CD14-positive monocyte (primary cell): ENCODE data around the gene BEND2. TPM values are rescaled to one million over a fixed set of nuclear protein-coding genes. Genes with fewer than 3 reads are reported as not detected.

ENCODE experiments used
- DNase-seq, 3 donors: peaks; one replicate each; pipeline ENCODE4 v3.0.0-alpha.2; 2011 to 2022
- H2AFZ ChIP-seq: 2 replicates; pipeline ENCODE4 v1.6.0; 2012; ENCODE audit warnings: mild to moderate bottlenecking, low read depth, low read length, inconsistent platforms; ENCODE audit not compliant: insufficient read depth, poor library complexity, severe bottlenecking
- H3K27ac ChIP-seq, 2 donors: 1 replicate in 1 of 2; 2 replicates in 1 of 2; pipeline ENCODE4 v1.5.1; 2012 to 2013; ENCODE audit warnings: low read length in 2 of 2, control low read depth in 1 of 2, inconsistent platforms in 1 of 2, low read depth in 1 of 2, mild to moderate bottlenecking in 1 of 2
- H3K27me3 ChIP-seq, 2 donors: one replicate each; pipeline versions ENCODE4 v1.6.0 to v1.6.1; 2011 to 2013; ENCODE audit warnings: low read length in 2 of 2; ENCODE audit not compliant: control insufficient read depth in 2 of 2, insufficient read depth in 2 of 2
- H3K36me3 ChIP-seq, 2 donors: replicated peaks in 1 of 2; 1 replicate in 1 of 2; 2 replicates in 1 of 2; pipeline versions ENCODE4 v1.5.1 to v1.6.1; 2012 to 2013; ENCODE audit warnings: low read length in 2 of 2, control low read depth in 1 of 2, inconsistent platforms in 1 of 2, mild to moderate bottlenecking in 1 of 2; ENCODE audit not compliant: insufficient read depth in 2 of 2, control insufficient read depth in 1 of 2
- H3K4me1 ChIP-seq, 2 donors: 1 replicate in 1 of 2; 2 replicates in 1 of 2; pipeline versions ENCODE4 v1.5.1 to v1.6.1; 2012 to 2013; ENCODE audit warnings: low read length in 2 of 2, control low read depth in 1 of 2, inconsistent platforms in 1 of 2, mild to moderate bottlenecking in 1 of 2, moderate library complexity in 1 of 2; ENCODE audit not compliant: insufficient read depth in 2 of 2, control insufficient read depth in 1 of 2
- H3K4me2 ChIP-seq: replicated peaks from 2 replicates; pipeline ENCODE3; 2012; ENCODE audit warnings: low read length, moderate library complexity, mild to moderate bottlenecking; ENCODE audit not compliant: poor library complexity, severe bottlenecking; ENCODE audit errors: extremely low read depth
- H3K4me3 ChIP-seq, 3 experiments: fragments of 200-600 bp in 1 of 3; sonication (generic) in 1 of 3; replicated peaks in 1 of 3; 1 replicate in 2 of 3; 2 replicates in 1 of 3; pipeline ENCODE4 v1.5.1; 2011 to 2013; ENCODE audit warnings: low read length in 3 of 3, mild to moderate bottlenecking in 3 of 3, control low read depth in 2 of 3, low read depth in 2 of 3, inconsistent platforms in 1 of 3, moderate library complexity in 1 of 3
- H3K79me2 ChIP-seq: 2 replicates; pipeline ENCODE4 v1.6.0; 2012; ENCODE audit warnings: mild to moderate bottlenecking, control low read depth, inconsistent platforms, low read length, moderate library complexity; ENCODE audit not compliant: insufficient read depth
- H3K9ac ChIP-seq: 2 replicates; pipeline ENCODE4 v1.6.0; 2017; ENCODE audit warnings: low read length, mild to moderate bottlenecking; ENCODE audit not compliant: insufficient read depth, poor library complexity, severe bottlenecking
- H3K9me3 ChIP-seq, 2 donors: replicated peaks in 1 of 2; 1 replicate in 1 of 2; 2 replicates in 1 of 2; pipeline versions ENCODE4 v1.5.1 to v1.6.1; 2012 to 2013; ENCODE audit warnings: low read length in 2 of 2, control low read depth in 1 of 2; ENCODE audit not compliant: control insufficient read depth in 1 of 2, insufficient read depth in 1 of 2
- H4K20me1 ChIP-seq: 2 replicates; pipeline ENCODE4 v1.6.0; 2012; ENCODE audit warnings: mild to moderate bottlenecking, low read length, control low read depth, moderate library complexity; ENCODE audit not compliant: insufficient read depth
- H3K27ac Mint-ChIP-seq, 7 donors: one replicate each; pipeline ENCODE4 v1.8.0; 2020; ENCODE audit warnings: mild to moderate bottlenecking in 7 of 7, mixed read lengths in 7 of 7, moderate library complexity in 6 of 7, inconsistent platforms in 2 of 7
- H3K27me3 Mint-ChIP-seq, 3 donors: one replicate each; pipeline ENCODE4 v1.8.0; 2021 to 2022; ENCODE audit warnings: low read depth in 3 of 3, mild to moderate bottlenecking in 3 of 3, mixed read lengths in 3 of 3, moderate library complexity in 3 of 3, inconsistent platforms in 1 of 3
- H3K36me3 Mint-ChIP-seq, 2 donors: one replicate each; pipeline ENCODE4 v1.8.0; 2020; ENCODE audit warnings: mixed read lengths in 2 of 2, inconsistent platforms in 1 of 2, mild to moderate bottlenecking in 1 of 2
- H3K4me1 Mint-ChIP-seq: one replicate; pipeline ENCODE4 v1.8.0; 2020; ENCODE audit warnings: mild to moderate bottlenecking, mixed read lengths
- H3K4me3 Mint-ChIP-seq, 2 donors: one replicate each; pipeline ENCODE4 v1.8.0; 2020; ENCODE audit warnings: mild to moderate bottlenecking in 2 of 2, mixed read lengths in 2 of 2, moderate library complexity in 1 of 2
- H3K9me3 Mint-ChIP-seq, 7 donors: one replicate each; pipeline ENCODE4 v1.8.0; 2020 to 2022; ENCODE audit warnings: mixed read lengths in 7 of 7, mild to moderate bottlenecking in 6 of 7, moderate library complexity in 6 of 7, inconsistent platforms in 2 of 7
- CTCF ChIP-seq: fragments of 200-600 bp; IDR thresholded peaks from one replicate; pipeline ENCODE4 v1.8.0; 2022; ENCODE audit warnings: antibody characterized with exemption, mild to moderate bottlenecking
- WGBS: methylation state at CpG from one replicate; pipeline ENCODE4 v1.1.5; 2013; ENCODE audit warnings: missing lambda C conversion rate; ENCODE audit not compliant: insufficient coverage; 5-methylcytosine and 5-hydroxymethylcytosine counted together
- intact Hi-C, 2 donors: fragments of 100-400 bp; cut with micrococcal nuclease; formaldehyde crosslinking; loops; one replicate each; pipeline versions ENCODE4 v1.15.0 to v1.15.1; 2023
- polyA plus RNA-seq, 3 donors: library from polyadenylated mRNA; depleted of rRNA in 1 of 3; unstranded in 2 of 3; stranded (reverse) in 1 of 3; fragments of 300-500 nt in 2 of 3; fragments of >200 nt in 1 of 3; fragmentation: Illumina TruSeq in 2 of 3; gene quantifications; 1 replicate in 2 of 3; 2 replicates in 1 of 3; pipeline ENCODE4 v1.2.3, GENCODE V29; 2012 to 2021

BEND2 gene
- polyA plus RNA-seq, 3 donors: 0.04 to 0.14 TPM; not detected in 1

DNA sequence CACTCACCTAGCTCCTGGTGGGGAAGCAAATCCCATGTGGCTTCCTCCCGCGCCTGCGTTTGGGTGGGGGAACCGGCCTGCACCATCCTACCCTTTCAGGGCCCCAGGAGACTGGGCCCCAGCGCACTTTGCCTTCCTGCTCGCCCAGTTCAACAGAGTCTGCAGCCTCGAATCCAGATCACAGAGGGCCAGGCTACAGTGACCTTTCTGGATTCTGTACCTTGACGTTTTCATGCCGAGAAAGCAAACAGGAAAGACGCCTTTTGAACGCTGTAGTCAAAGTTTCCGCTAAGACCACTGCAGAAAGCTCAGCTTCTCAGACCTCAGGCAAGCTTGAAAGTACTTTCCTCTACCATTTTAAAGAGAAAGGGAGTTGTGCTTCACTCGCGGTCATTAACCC, 7.4 kb upstream of the BEND2 start:
- no peak overlapping the region for H3K27ac Mint-ChIP-seq
- Histone ChIP-seq H3K79me2 (no peaks in the 10 kb centered on the region), H3K4me2 (no peak overlapping the region), H3K9me3 (no peaks in the 10 kb centered on the region), H3K4me3 (no peak overlapping the region), H3K27me3 (no peaks in the 10 kb centered on the region), H2AFZ (no peak overlapping the region), H3K36me3 (no peaks in the 10 kb centered on the region), H4K20me1 (no peaks in the 10 kb centered on the region), H3K9ac (no peak overlapping the region), H3K4me1 (no peaks in the 10 kb centered on the region), H3K27ac (no peak overlapping the region)
- no peak overlapping the region for H3K4me3 Mint-ChIP-seq
- no peaks in the 10 kb centered on the region for H3K4me1 Mint-ChIP-seq
- peaks cover 1 to 6% (median 4%) of the 10 kb centered on the region in 3 donors for H3K27me3 Mint-ChIP-seq
- TF ChIP-seq CTCF: no peak
- 96% methylated on average over 10 of the region's 14 CpGs for WGBS
- intact Hi-C loops: no loop called here
- DNase-seq: no peak
- H3K9me3 Mint-ChIP-seq: peaks cover 0 to 4% (median 1%) of the 10 kb centered on the region in 7 donors
- H3K36me3 Mint-ChIP-seq: no peaks in the 10 kb centered on the region

DNA sequence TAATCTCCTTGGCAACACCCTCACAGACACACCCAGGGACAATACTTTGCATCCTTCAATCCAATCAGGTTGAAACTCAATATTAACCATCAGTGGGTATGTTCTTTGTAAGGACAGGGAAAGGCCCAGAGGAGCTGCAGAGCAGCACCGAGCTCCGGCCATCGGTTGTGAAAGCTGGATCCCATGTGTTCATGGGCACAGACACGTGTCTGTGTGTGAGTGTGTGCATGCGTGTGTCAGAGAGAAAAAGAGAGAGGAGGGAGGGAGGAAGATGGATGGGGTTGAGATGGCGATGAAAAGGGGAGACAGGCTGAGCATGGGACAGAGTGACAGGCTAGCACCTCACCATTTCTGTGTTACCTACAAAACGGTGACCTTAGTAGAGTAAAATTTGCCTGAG, 6.8 kb upstream of the BEND2 start:
- H3K4me1 ChIP-seq: no peaks in the 10 kb centered on the region
- 90% methylated on average over 2 of the region's 7 CpGs for WGBS
- peaks cover 0 to 4% (median 1%) of the 10 kb centered on the region in 7 donors for H3K9me3 Mint-ChIP-seq
- no peak for DNase-seq
- H3K36me3 ChIP-seq: no peaks in the 10 kb centered on the region
- no peak overlapping the region for H2AFZ ChIP-seq
- H4K20me1 ChIP-seq: no peaks in the 10 kb centered on the region
- no peaks in the 10 kb centered on the region for H3K4me1 Mint-ChIP-seq
- H3K79me2 ChIP-seq: no peaks in the 10 kb centered on the region
- H3K27me3 ChIP-seq: no peaks in the 10 kb centered on the region
- H3K4me3 ChIP-seq: no peak overlapping the region
- intact Hi-C loops: no loop called here
- no peaks in the 10 kb centered on the region for H3K36me3 Mint-ChIP-seq
- no peak overlapping the region for H3K4me2 ChIP-seq
- no peak overlapping the region for H3K27ac Mint-ChIP-seq
- H3K9me3 ChIP-seq: no peaks in the 10 kb centered on the region
- H3K4me3 Mint-ChIP-seq: no peak overlapping the region
- peaks cover 1 to 6% (median 4%) of the 10 kb centered on the region in 3 donors for H3K27me3 Mint-ChIP-seq
- no peak overlapping the region for H3K27ac ChIP-seq
- H3K9ac ChIP-seq: no peak overlapping the region
- TF ChIP-seq CTCF: no peak
